ENCODE results near the gene FANCL.

GRCh38 chr2:58241546-58241864, 380 bp upstream of the FANCL start:
- TF ChIP-seq EP300 (IDR thresholded peaks at IDR 0.05), result no peak
- TF ChIP-seq CTCF (IDR thresholded peaks at IDR 0.05), result no peak
- no peak for TF ChIP-seq POLR2A (IDR thresholded peaks at IDR 0.05)
